IMR-90 (cell line): ENCODE data around the gene PLCH1.

ENCODE experiments used
- BHLHE40 ChIP-seq: fragments of 150-350 bp; IDR thresholded peaks from 2 replicates; pipeline ENCODE4 v1.6.1; 2016; ENCODE audit warnings: mild to moderate bottlenecking, low read depth, low read length
- CEBPB ChIP-seq: IDR thresholded peaks from 2 replicates; pipeline ENCODE4 v1.6.1; 2012; ENCODE audit warnings: low read depth, low read length, improper control_type of control experiment
- CHD1 ChIP-seq: IDR thresholded peaks from 2 replicates; pipeline ENCODE4 v1.6.1; 2012; ENCODE audit warnings: low read depth, low read length, improper control_type of control experiment
- FOS ChIP-seq: fragments of 150-350 bp; IDR thresholded peaks from 2 replicates; pipeline ENCODE4 v1.6.1; 2016; ENCODE audit warnings: low read depth, low read length
- MAZ ChIP-seq: IDR thresholded peaks from 2 replicates; pipeline ENCODE4 v1.6.1; 2012; ENCODE audit warnings: low read depth, mild to moderate bottlenecking, low read length, improper control_type of control experiment, moderate library complexity, borderline replicate concordance
- POLR2A ChIP-seq: IDR thresholded peaks from 2 replicates; pipeline ENCODE4 v1.6.1; 2012; ENCODE audit warnings: mild to moderate bottlenecking, low read depth, low read length
- RCOR1 ChIP-seq: IDR thresholded peaks from 2 replicates; pipeline ENCODE4 v1.6.1; 2012; ENCODE audit warnings: mild to moderate bottlenecking, low read length, improper control_type of control experiment; ENCODE audit not compliant: insufficient replicate concordance
- RFX5 ChIP-seq: IDR thresholded peaks from 2 replicates; pipeline ENCODE4 v1.8.0; 2012; ENCODE audit warnings: low read depth, mild to moderate bottlenecking, low read length, moderate library complexity
- SMC3 ChIP-seq: fragments of 150-350 bp; IDR thresholded peaks from 2 replicates; pipeline ENCODE4 v1.6.1; 2016; ENCODE audit warnings: low read depth, mild to moderate bottlenecking, antibody characterized with exemption, low read length, moderate library complexity
- TF ChIP-seq, protein P1 (sequence below): conservative IDR thresholded peaks from 2 replicates; pipeline ENCODE4 v1.5.1; 2012; ENCODE audit warnings: mild to moderate bottlenecking, low read depth, low read length, improper control_type of control experiment
- TF ChIP-seq, protein P2 (sequence below): fragments of 150-350 bp; IDR thresholded peaks from 2 replicates; pipeline ENCODE4 v1.6.1; 2016; ENCODE audit warnings: low read depth, mild to moderate bottlenecking, low read length, moderate library complexity, borderline replicate concordance
- TF ChIP-seq, protein P3 (sequence below): fragments of 150-350 bp; IDR thresholded peaks from 2 replicates; pipeline ENCODE4 v1.6.1; 2017; ENCODE audit warnings: mild to moderate bottlenecking, antibody characterized with exemption, low read length, low read depth

DNA sequence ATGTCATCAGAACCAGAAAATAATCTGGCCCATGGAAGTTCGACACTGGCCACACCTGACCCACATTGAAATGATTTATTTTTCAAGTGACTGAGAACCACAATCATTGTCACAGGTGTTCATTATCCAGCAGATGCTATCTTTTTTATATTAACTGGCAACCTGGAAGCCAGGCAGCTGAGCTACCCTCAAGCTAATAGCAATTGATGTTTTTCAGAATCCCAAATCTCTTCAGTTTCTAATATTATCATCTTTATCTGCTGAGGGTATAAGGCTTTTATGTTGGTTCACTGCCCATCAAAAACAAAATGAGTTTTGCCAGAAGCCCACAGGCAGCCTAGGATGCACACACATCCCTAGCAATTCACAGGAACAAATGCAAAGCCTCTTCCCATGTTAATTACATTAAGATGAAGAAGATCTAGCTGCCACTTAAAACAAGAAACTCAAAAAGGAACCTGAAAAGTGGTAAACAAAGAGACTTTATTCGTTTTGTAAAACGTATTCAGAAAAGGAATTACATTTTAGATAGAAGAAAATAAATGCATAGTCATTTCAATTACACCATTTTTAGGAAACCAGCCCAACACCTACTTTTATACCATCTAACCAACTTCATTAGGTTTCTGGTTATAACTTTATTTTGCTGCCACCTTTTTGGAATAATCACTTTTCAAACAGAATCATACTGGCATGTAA, 410.5 kb downstream of the PLCH1 start:
- TF ChIP-seq, protein P1, sequence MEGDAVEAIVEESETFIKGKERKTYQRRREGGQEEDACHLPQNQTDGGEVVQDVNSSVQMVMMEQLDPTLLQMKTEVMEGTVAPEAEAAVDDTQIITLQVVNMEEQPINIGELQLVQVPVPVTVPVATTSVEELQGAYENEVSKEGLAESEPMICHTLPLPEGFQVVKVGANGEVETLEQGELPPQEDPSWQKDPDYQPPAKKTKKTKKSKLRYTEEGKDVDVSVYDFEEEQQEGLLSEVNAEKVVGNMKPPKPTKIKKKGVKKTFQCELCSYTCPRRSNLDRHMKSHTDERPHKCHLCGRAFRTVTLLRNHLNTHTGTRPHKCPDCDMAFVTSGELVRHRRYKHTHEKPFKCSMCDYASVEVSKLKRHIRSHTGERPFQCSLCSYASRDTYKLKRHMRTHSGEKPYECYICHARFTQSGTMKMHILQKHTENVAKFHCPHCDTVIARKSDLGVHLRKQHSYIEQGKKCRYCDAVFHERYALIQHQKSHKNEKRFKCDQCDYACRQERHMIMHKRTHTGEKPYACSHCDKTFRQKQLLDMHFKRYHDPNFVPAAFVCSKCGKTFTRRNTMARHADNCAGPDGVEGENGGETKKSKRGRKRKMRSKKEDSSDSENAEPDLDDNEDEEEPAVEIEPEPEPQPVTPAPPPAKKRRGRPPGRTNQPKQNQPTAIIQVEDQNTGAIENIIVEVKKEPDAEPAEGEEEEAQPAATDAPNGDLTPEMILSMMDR: no peak
- TF ChIP-seq POLR2A (no peak), MAZ (no peak), CEBPB (no peak), BHLHE40 (no peak), CHD1 (no peak), SMC3 (no peak), RFX5 (no peak), FOS (no peak), RCOR1 (no peak)
- TF ChIP-seq, protein P2, sequence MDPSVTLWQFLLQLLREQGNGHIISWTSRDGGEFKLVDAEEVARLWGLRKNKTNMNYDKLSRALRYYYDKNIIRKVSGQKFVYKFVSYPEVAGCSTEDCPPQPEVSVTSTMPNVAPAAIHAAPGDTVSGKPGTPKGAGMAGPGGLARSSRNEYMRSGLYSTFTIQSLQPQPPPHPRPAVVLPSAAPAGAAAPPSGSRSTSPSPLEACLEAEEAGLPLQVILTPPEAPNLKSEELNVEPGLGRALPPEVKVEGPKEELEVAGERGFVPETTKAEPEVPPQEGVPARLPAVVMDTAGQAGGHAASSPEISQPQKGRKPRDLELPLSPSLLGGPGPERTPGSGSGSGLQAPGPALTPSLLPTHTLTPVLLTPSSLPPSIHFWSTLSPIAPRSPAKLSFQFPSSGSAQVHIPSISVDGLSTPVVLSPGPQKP: no peak
- TF ChIP-seq, protein P3, sequence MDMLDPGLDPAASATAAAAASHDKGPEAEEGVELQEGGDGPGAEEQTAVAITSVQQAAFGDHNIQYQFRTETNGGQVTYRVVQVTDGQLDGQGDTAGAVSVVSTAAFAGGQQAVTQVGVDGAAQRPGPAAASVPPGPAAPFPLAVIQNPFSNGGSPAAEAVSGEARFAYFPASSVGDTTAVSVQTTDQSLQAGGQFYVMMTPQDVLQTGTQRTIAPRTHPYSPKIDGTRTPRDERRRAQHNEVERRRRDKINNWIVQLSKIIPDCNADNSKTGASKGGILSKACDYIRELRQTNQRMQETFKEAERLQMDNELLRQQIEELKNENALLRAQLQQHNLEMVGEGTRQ: no peak
